GM21619 (cell line): ENCODE data around the gene CTCFL.

Experiments
- ATAC-seq: cut with Tn5 transposase; IDR thresholded peaks from one replicate; pipeline ENCODE4 v1.9.1; 2021; ENCODE audit not compliant: unreplicated experiment

The CTCFL gene, protein sequence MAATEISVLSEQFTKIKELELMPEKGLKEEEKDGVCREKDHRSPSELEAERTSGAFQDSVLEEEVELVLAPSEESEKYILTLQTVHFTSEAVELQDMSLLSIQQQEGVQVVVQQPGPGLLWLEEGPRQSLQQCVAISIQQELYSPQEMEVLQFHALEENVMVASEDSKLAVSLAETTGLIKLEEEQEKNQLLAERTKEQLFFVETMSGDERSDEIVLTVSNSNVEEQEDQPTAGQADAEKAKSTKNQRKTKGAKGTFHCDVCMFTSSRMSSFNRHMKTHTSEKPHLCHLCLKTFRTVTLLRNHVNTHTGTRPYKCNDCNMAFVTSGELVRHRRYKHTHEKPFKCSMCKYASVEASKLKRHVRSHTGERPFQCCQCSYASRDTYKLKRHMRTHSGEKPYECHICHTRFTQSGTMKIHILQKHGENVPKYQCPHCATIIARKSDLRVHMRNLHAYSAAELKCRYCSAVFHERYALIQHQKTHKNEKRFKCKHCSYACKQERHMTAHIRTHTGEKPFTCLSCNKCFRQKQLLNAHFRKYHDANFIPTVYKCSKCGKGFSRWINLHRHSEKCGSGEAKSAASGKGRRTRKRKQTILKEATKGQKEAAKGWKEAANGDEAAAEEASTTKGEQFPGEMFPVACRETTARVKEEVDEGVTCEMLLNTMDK

DNA sequence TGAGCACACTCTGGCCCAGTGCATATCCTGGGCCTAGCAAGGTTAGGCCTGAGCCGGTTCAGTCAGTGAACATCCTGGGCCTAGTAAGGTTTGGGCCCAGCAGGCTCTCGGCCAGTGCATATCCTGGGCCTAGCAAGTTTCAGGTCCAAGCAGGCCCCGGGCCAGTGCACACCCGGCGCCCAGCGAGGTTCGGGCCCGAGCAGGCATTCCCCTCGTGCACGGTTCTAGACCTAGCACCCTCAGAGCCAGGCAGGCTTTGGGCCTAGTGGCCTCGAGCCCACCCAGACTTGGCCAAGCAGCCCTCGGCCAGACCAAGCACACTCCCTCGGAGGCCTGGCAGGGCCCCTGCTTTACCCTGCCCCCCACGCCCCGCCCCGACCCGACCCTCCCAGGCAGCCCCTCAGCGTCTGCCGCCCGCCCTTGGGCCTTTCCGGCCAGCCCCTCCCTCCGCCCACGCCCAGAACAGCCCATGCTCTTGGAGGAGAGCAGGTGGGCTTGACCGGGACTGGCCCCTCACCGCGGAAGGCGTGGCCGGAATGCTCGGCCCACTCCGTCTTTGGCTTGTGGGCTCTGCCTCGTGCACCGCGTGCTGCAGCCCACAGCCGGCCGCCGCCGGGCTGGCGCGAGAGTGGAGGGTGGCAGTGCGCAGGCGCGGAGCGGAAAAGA, at the start of gene CTCFL:
Gene CTCFL, minus strand, starts transcription at position 630 of the 666 bp plus-strand sequence. CDS start 935 bp downstream, outside the sequence.
- ATAC-seq: no peak

DNA sequence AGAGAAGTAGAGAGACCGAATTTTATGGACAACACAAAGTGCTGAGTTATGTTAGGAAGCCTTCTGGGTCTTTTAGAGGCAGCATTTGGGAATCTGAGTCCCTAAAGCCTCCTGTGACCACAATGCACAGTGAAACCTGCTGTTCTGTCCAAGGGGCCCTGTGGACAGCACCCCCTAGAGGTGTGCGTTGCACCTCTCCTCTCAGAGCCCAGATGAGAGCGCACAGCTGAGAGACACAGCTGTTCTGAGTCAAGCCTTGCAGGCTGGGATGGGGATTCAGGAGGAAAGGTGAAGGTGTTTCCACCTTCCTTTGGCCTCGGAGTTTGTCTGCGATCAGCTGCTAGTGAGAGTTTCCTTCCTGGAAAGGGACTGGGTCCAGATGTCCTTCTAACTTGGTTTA, 49.0 kb upstream of the CTCFL start:
- no peak for ATAC-seq

DNA sequence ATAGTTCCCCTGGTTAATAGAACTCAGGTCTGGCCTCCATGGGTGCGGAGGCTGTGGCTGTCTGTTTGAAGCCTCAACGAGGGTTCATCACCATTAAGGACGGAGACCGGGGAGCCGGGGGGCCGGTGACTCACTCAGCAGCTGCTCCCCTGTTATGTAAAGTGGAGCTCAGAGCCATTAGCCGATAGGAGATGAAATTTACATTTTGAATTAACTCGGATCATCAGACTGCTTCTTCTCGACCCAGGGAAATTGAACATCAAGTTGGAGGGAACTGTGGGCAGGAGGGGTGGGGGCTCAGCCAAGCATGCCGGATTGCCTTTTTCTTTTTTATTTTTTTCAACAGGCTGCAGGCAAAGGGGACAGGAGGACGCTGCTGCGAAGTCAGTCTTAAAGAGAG, 48.3 kb upstream of the CTCFL start:
- no peak for ATAC-seq

DNA sequence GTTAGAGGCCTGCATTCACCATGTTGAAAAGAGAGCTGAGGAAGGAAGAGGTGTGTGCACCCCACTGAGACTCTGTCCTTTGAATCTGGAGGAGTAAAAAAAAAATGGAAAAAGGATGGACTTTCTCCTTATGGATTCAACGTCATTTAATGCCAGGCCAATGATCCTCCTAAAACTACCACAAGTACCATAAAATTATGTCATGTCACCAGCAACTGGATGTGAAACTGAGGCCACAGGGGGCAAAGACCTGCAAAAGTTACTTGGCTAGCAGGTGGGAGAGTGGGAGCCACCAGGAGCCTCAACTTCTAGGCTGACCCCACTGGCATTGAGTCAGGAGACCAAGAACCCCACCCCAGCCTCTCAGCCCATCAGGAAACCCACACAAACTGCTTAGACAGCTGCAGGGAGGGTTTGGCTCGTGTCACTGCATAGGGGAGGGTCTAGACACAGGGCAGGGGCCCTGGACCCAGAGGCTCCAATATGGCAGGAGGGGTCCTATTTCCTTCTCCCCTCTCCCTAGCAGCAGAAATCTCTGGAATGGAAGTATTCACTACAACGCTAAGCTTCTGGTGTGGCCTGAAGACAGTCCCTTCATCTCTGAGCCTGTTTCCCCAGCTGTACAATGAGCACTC, 47.0 kb upstream of the CTCFL start:
- ATAC-seq: no peak

DNA sequence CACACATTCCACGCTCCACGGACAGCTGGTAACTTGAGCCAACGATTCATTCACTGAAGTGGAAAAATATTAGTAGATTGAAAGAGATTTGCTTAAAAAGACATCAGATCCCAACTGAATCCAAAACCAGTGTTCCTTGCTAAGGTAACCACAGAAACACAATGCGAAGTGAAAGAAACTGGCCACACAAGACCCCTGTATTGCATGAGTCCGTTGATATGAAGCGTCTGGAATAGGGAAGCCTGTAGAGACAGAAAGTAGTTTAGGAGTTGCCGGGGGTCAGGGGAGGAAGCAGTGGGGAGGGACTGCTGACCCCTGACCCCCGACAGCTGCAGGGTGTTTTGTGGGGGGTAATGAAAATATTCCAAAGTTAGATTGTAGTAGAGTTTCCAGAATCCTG, 46.0 kb upstream of the CTCFL start:
- ATAC-seq: no peak

DNA sequence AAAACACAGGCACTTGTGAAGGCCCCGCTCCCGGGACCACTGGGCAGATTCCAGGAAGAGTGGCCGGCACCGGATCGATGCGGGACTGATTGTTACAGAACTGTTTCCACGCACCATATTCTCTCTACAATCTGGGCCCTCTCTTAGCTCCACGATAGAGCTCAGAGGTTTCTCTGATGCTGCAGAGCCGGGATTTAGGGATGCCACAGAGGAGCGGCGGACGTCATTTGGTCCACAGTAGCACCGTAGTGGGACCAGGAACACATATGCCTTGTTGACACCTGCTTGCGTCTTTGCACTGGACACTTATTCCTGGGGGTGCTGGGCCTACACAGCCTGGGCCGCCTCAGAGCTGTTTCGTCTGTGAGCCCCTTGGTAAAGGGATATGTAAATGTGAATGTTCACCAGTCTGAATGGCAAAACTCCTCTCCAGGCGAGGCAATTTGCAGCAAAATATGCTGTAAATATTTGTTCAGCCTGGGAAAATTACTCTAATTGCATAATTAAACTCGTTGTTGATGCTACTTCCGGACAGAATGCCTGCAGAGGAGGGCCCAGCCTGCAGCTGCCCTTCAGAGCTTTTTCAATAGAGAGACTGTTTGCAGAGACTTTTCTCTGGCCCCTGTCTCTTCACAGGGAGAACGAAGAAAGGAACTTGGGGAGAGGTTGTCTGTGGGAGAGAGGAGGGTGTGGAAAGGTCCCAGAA, 45.4 kb upstream of the CTCFL start:
- no peak for ATAC-seq

DNA sequence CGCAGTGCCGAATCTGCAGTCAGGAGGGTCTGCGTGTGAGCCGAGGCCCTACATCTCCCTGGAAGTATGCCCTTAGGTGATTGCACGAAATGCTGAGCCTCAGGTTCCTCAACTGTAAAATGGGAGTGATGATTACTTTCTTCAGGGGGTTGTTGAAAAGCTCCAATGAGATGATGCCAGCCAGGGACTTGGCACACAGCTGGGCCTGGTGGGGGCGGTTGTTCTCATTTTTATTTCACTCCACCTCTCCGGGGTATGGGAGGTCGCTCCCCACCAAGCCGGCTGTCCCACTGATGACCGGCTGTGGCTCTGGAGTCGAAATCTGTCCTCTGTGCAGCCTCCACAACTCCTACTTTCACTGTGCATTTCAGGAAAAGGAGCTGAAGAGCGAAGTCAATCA, 44.0 kb upstream of the CTCFL start:
- ATAC-seq: no peak

DNA sequence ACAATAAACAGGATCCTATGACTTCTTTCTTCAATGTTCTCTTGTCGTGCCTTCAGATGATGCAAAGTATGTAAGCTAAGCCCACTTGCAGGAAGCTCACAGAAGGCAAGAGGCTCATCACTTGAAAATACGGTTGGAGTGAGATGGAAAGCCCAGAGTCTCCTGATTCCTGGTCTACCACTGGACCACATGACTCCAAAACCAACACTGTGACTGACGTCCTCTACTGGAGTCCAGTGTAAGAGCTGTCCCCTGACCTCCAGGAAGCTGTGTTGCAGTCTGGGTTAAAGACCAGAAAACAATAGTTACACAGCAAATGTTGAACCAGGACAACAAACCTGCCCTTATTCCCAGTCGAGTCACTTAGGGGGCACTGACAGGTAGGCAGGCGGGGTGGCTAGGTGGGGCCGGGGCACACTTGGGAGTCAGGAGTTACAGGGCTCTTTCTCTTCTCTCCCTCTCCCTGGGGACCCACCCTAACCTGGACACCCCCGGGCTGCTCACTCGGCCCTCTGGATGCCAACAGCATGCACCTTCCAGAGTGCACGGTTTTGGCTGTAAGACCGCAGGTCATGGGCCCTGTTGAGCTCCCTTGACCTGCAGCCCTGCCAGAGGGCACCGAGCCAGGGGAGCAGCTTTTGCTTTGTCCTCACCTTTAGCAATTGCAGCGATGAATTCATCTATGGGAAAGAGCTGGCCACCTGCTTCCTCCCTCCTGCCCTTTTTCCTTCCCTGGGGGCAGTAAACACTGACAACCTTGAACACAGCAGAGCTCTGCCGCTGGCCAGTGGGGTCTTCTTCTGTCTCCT, 43.4 kb upstream of the CTCFL start:
- ATAC-seq: no peak

DNA sequence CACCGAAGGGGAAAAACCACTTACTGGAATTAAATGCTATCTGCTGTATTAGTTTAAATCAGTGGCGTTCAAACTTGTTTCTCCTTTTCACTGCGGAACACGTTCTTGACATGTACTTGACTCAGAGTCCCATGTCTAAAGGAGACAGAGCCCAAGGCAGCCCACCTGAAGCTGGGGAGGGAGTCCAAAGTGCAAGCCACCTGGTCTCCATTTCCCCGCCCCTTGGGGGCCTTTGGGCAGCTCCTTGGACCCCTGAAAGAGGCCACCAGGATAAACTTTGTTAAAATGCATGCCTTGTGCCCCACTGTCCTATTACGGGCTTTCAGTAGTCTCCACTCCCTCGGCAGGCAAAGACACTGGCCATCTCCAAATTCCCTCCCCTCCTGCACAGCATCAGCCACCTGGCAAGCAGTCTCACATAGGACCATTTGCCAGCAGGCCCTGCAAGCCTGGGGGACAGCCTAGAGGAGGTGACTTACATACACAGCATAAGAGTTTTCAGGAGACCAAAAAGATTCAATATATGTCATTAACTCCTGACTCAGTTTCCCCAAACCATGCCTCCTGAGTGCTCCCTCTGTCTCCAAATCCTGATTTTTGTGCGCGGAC, 42.6 kb upstream of the CTCFL start:
- ATAC-seq: no peak

DNA sequence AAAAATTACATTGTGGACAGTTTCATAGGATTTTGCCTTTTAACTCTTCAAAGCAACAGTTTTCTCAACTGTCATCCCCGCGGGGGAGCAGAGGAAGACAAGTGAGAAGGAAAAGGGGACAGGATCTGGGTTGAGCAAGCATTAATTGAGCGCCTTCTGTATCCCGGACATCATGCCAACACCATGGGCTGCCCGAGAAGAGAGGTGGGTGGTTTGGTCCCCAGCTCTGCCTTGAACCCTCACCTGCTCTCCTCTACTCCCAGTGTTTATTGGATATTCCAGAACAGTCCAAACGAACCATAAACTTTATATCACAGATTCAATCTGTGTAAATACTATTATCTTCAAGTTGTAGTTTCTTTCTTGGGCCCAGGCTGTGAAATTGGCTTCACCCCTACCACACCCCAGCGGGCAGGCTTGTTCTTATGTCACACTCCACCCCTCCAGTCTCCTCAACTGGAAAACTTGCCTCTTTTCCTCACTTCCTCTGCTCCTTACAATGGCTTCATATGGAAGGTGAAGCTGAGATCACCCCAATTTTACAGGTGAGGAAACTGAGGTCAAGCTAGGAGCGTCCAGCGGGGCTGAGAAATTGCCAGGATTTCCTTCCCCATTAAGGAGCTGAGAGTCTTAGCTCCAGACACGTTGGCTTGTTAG, 42.0 kb upstream of the CTCFL start:
- ATAC-seq: no peak

DNA sequence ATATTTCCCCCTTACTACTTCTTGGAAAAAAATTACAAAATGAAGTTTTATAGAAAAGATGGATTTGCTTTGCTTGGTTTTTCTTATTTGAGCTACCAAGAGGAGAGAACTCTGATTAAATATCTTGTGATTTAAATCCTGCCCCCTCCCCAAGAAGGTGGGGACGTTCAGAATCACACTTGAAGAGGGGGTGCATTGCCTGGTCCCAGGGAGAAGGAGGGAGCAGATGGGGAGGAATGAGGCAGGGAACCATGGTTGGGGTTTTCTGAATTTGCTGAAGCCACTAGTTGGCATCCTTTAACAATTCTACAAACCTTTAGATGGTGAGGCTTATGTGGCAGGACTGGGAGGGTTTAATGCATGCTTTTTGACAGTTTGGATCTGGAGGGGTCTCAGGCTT, 41.5 kb upstream of the CTCFL start:
- no peak for ATAC-seq

DNA sequence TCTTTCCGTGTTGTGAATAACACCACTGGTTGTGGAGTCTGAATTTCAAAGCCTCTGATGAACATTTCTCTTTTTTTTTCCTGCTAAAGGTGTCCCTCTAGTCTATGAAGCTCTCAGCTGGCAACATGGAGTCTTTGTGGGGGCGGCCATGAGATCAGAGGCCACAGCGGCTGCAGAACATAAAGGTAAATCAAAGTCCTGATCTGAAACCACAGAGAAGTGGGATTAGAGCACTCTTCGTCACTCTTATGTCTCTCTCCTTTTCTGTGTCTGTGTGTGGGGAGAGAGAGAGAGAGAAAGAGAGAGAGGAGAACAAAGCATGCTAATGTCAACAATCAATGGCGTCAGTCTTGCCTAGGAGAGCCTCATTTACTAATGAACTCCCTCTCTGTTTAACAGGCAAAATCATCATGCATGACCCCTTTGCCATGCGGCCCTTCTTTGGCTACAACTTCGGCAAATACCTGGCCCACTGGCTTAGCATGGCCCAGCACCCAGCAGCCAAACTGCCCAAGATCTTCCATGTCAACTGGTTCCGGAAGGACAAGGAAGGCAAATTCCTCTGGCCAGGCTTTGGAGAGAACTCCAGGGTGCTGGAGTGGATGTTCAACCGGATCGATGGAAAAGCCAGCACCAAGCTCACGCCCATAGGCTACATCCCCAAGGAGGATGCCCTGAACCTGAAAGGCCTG, 40.2 kb upstream of the CTCFL start:
- no peak for ATAC-seq

DNA sequence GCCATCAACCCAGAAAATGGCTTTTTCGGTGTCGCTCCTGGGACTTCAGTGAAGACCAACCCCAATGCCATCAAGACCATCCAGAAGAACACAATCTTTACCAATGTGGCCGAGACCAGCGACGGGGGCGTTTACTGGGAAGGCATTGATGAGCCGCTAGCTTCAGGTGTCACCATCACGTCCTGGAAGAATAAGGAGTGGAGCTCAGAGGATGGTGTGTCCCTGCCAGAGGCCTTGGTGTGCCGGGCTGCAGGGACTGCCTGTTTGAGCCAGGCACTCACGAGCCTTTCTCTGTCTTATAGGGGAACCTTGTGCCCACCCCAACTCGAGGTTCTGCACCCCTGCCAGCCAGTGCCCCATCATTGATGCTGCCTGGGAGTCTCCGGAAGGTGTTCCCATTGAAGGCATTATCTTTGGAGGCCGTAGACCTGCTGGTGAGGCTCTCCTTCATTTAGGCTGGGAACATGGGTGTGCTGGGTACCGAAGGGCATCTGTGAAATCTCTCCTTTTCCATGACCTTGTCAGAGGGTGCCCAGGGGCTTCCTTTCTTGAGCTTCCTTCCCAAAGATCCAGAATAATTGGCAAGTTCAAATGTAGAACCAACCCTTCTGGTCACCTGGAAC, 39.4 kb upstream of the CTCFL start:
- no peak for ATAC-seq

DNA sequence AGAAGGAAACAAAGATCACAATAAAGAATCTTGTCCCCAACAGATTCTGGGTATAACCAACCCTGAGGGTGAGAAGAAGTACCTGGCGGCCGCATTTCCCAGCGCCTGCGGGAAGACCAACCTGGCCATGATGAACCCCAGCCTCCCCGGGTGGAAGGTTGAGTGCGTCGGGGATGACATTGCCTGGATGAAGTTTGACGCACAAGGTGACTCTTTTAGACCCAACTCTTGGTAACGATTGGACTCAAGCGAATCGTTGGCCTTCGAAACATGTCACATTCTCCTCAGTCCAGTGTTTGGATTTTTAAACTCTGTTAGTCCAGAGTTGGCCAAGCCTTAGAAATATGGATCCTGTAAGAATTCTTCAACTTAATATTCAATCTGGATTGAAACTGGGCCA, 38.6 kb upstream of the CTCFL start:
- no peak for ATAC-seq

DNA sequence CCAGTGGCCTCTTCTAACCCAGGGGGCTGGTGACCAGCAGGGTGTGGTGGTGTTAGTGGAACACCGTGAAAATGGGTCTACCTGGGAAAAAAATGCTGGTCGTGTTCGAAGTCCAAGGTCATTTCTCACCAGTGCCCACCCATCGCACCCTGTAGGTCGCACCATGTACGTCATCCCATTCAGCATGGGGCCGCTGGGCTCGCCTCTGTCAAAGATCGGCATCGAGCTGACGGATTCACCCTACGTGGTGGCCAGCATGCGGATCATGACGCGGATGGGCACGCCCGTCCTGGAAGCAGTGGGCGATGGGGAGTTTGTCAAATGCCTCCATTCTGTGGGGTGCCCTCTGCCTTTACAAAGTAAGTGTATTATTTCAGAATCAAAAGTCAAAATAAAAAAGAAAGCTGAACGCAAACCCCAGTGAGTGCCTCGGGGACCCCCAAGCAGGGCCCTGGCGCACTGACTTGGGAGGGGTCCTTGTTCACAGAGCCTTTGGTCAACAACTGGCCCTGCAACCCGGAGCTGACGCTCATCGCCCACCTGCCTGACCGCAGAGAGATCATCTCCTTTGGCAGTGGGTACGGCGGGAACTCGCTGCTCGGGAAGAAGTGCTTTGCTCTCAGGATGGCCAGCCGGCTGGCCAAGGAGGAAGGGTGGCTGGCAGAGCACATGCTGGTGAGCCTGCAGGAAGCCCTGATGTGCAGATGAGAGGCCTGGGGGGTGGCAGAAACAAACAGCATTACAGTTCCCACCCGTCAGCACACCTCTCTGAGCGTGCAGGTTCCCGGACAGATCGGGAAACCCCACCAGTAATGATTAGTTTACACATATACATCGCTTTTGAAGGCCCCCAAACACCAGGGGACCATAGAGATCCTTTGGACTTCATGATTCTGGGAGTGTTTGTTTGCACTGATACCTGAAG, 37.9 kb upstream of the CTCFL start:
- ATAC-seq: no peak

DNA sequence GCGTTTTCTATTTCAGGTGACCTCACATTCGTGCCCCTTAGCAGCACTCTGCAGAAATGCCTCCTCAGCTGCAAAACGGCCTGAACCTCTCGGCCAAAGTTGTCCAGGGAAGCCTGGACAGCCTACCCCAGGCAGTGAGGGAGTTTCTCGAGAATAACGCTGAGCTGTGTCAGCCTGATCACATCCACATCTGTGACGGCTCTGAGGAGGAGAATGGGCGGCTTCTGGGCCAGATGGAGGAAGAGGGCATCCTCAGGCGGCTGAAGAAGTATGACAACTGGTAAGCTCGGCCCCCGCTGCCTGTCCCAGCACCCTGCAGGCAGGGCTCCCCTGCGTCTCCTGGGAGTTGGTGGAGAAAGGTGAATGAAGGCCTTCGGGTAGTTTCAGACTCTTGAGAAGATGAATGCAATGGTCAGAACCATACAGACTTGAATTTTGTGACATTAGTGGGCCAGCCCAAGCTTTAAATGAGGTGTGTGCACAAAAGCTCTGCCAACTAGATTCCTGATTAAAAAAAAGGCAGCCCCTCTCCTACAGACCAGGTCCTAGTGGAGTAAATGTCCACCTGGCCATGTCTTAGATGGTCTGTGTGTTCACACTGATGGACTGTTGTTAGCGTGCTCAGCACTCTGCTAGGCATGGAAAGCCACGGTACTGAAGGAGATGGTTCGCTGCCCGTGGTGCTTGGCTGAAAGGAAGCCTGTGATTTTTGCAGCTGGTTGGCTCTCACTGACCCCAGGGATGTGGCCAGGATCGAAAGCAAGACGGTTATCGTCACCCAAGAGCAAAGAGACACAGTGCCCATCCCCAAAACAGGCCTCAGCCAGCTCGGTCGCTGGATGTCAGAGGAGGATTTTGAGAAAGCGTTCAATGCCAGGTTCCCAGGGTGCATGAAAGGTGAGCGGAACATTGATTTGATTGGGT, 36.7 kb upstream of the CTCFL start:
- no peak for ATAC-seq
